GM10266 (cell line): ENCODE measurements around the gene AK8.
"Not testable (repeated sequence)": the region's sequence is repeated elsewhere in the genome, so short reads cannot be mapped to it uniquely, and the experiment has no call there.

ENCODE experiments used
- DNase-seq: peaks from one replicate; pipeline ENCODE4 v3.0.0; 2012; ENCODE audit errors: extremely low spot score
- CTCF ChIP-seq: IDR thresholded peaks from 2 replicates; pipeline ENCODE4 v1.5.1; 2012; ENCODE audit warnings: mild to moderate bottlenecking, low read depth; ENCODE audit not compliant: control insufficient read depth, insufficient read depth; ENCODE audit errors: missing control alignments

The AK8 gene

DNA sequence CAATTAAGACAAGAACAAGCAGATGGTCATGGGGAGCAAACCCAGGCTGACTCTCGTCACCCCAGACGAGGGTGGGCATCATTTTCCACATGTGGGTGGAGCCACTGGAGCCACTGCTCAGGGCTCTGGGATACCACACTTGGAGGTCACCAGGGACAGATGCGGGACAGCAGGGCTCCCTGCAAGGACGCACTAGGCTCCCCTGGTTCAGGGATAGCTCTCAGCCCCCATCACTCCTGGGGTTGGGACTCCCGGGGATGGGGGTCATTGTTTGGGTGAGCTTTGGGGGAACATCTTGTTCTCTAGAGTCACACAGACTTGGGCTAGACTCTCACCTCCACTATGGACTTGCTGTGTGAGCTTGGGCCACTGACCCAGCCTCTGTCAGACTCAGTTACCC, 150.0 kb downstream of the AK8 start:
- no peak for TF ChIP-seq CTCF
- DNase-seq = no peak

DNA sequence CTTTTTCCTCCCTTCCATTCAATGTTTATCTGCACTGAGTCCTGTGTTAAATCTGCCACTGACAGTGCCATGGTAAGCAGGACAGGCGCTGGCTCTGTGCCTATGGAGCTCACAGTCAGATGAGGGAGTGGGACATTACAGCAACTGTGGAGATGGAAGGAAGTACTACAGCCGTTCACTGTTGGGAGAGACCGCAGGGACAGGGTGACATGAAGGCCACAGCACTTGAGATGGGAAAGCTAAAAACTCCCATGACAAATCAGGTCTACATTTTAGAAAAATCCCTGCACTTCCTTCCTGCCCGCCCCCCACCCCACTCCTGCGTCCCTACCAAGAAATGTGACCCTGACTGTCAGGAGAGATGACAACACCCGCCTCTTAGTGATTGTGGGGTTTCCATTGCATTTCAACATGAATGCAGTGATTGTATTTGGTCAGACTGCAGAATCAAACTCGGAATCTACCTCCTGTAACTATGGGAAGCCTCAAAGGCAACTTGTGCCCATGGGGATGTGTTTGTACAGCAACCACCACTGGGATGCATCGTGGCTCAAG, 151.4 kb downstream of the AK8 start:
- TF ChIP-seq CTCF = no peak
- no peak for DNase-seq

GRCh38 chr9:132725306-132725705, 152.8 kb downstream of the AK8 start:
- TF ChIP-seq CTCF = no peak
- DNase-seq = no peak

- DNase-seq = no peak
- no peak for TF ChIP-seq CTCF
Measured at GRCh38 chr9:132723809-132724208, 154.3 kb downstream of the AK8 start.

DNA sequence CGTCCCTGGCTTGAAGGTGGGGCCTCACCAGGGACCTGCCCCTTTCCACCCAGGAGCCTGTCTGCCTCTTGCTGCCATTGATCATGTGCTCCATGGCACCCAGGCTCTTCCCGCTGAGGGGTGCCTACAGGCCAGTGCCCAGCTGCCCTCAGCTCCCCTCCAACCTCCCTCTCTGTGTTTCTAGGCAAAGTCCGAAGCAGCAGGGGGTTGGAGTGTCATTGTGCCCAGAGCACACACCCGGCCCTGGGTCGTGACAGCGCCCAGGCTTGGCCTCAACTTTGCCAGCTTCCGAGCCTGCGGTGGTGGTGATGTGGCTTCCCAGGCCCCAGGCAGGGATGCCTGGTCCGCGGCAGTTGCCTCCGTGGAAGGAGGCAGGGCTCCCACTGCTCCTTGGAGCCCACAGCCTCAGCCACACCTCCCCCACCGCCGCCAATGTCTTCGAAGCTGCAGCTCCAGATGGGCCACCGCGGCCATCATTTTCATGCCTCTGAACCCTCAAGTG, 155.5 kb downstream of the AK8 start:
- no peak for TF ChIP-seq CTCF
- DNase-seq = no peak

DNA sequence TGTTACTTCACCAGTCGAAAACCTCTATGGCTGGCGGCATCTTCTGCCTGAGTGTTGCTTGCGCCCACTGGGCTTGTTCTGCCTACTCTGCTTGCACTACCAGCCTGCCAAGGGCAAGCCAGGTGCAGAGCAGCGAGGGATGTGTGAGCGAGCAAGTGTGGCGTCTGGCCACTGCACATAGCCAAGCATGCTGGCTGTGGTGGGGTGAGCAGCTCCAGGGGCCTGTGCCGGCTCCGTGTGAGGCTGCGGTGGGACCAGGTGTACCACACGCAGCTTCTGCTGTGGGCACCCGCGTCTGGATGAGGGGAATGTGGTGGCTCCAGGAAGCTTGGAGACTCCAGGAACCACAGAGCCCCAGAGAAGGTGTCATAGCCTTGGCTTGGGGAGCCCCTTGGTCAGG, 156.4 kb downstream of the AK8 start:
- TF ChIP-seq CTCF = no peak
- no peak for DNase-seq

DNA sequence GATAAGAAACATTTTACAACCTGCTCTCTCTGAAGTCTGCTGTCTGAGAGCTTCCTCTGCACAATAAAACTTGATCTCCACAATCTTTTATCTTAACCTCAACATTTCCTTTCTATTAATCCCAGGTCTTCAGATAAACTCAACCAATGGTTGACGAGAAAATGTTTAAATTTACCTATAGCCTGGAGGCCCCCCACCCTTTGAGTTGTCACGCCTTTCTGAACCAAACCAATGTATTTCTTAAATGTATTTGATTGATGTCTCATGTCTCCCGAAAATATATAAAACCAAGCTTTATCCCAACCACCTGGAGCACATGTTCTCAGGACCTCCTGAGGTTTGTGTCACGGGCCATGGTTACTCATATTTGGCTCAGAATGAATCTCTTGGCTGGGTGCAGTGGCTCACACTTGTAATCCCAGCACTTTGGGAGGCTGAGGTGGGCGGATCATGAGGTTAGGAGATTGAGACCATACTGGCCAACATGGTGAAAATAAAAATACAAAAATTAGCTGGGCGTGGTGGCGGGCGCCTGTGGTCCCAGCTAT, 159.6 kb downstream of the AK8 start:
- not testable (repeated sequence) for DNase-seq
